Loucy (cell line): ENCODE measurements around the gene KCND2.

Source experiments
- H2AFZ ChIP-seq: fragments of 200-600 bp; sonication (generic); 2 replicates; pipeline ENCODE4 v1.6.0; 2016; ENCODE audit warnings: antibody characterized with exemption, mild to moderate bottlenecking, low read length, moderate library complexity
- H3F3A ChIP-seq: fragments of 200-600 bp; 2 replicates; pipeline ENCODE4 v1.6.0; 2016; ENCODE audit warnings: antibody characterized with exemption, low read depth, mild to moderate bottlenecking
- H3K27me3 ChIP-seq: fragments of 200-600 bp; sonication (generic); 2 replicates; pipeline ENCODE4 v1.6.1; 2014; ENCODE audit warnings: low read length, mild to moderate bottlenecking; ENCODE audit not compliant: insufficient read depth, poor library complexity, severe bottlenecking
- H3K36me3 ChIP-seq: fragments of 200-600 bp; sonication (generic); 2 replicates; pipeline ENCODE4 v1.6.1; 2016; ENCODE audit warnings: low read length; ENCODE audit not compliant: insufficient read depth
- H3K4me1 ChIP-seq: fragments of 200-600 bp; sonication (generic); 2 replicates; pipeline ENCODE4 v1.5.1; 2014; ENCODE audit warnings: low read length, mild to moderate bottlenecking; ENCODE audit not compliant: insufficient read depth, poor library complexity, severe bottlenecking
- H3K4me2 ChIP-seq: fragments of 200-600 bp; sonication (generic); 2 replicates; pipeline ENCODE4 v1.6.0; 2014; ENCODE audit warnings: antibody characterized with exemption, low read length, low read depth, mild to moderate bottlenecking; ENCODE audit not compliant: poor library complexity, severe bottlenecking
- H3K4me3 ChIP-seq: fragments of 200-600 bp; sonication (generic); 2 replicates; pipeline ENCODE4 v1.5.1; 2014; ENCODE audit warnings: low read length, mild to moderate bottlenecking, mixed read lengths; ENCODE audit not compliant: poor library complexity, severe bottlenecking
- H3K79me2 ChIP-seq: fragments of 200-600 bp; sonication (generic); 2 replicates; pipeline ENCODE4 v1.6.1; 2014; ENCODE audit warnings: low read length; ENCODE audit not compliant: insufficient read depth
- H3K9ac ChIP-seq: fragments of 200-600 bp; sonication (generic); 2 replicates; pipeline ENCODE4 v1.6.0; 2014; ENCODE audit warnings: mild to moderate bottlenecking, low read depth, low read length, moderate library complexity; ENCODE audit not compliant: poor library complexity, severe bottlenecking
- H3K9me2 ChIP-seq: fragments of 200-600 bp; sonication (generic); replicated peaks from 2 replicates; pipeline ENCODE4 v1.6.1; 2016; ENCODE audit warnings: low read depth, low read length, mixed read lengths
- H3K9me3 ChIP-seq: fragments of 200-600 bp; sonication (generic); 2 replicates; pipeline ENCODE4 v1.6.1; 2014; ENCODE audit warnings: mild to moderate bottlenecking, antibody characterized with exemption, low read length, low read depth; ENCODE audit not compliant: insufficient read depth
- H4K20me1 ChIP-seq: fragments of 200-600 bp; sonication (generic); 2 replicates; pipeline ENCODE4 v1.6.0; 2014; ENCODE audit warnings: antibody characterized with exemption, low read length, mild to moderate bottlenecking; ENCODE audit not compliant: insufficient read depth, poor library complexity, severe bottlenecking
- CTCF ChIP-seq: fragments of 200-600 bp; sonication (generic); conservative IDR thresholded peaks from 2 replicates; pipeline ENCODE4 v1.5.1; 2014; ENCODE audit warnings: mild to moderate bottlenecking, antibody characterized with exemption, low read length
- EZH2phosphoT487 ChIP-seq: fragments of 200-600 bp; IDR thresholded peaks from 2 replicates; pipeline ENCODE4 v1.6.1; 2018; ENCODE audit warnings: antibody characterized with exemption, mild to moderate bottlenecking, moderate library complexity, borderline replicate concordance

Gene KCND2

DNA sequence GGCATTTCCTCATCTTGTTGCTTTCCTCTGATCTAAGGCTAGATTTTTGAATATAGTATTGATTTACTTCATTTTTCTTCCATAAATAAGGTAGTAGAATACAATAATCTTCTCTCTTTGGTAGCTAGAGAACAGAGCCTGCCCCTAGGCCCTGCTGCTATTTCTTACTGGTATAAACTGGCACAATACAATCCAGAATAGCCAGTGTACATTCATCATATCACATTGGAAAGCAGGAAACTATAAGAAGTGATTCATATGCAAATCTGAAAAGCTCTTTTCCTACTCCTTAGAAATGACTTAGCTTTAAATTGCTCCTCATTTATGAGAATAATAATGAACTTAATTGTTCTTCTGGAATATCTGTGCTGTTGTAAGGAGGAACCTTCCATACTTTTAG is 100.2 kb downstream of the KCND2 start:
- no peaks in the 10 kb centered on the region for H4K20me1 ChIP-seq
- H3K4me3 ChIP-seq, result no peak overlapping the region
- no peaks in the 10 kb centered on the region for H3K9me3 ChIP-seq
- no peak overlapping the region for H3K9ac ChIP-seq
- TF ChIP-seq CTCF (no peak), EZH2phosphoT487 (no peak)
- H3K79me2 ChIP-seq, result no peaks in the 10 kb centered on the region
- H3K4me1 ChIP-seq, result no peaks in the 10 kb centered on the region
- H2AFZ ChIP-seq, result no peak overlapping the region
- no peaks in the 10 kb centered on the region for H3K36me3 ChIP-seq
- H3K9me2 ChIP-seq, result no peaks in the 10 kb centered on the region
- no peaks in the 10 kb centered on the region for H3K27me3 ChIP-seq
- no peak overlapping the region for H3K4me2 ChIP-seq
- no peaks in the 10 kb centered on the region for H3F3A ChIP-seq

DNA sequence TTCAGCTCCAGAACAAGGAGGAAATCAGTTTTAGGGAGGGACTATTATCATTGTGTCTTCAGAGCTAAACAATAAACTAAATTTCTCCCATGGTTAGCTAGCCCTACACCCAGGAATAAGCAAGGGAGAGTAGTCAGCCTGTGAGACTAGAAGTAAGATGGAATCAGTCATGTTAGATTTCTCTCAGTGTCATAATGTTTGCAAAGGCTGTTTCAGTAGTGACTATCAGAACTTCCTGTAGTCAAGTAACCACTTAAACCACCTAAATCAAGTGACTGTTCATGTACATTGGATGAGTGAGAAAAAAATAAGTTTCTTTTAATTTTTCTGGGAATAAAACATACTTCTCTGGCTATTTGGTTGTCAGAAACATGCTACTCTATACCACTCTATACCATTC is 121.6 kb downstream of the KCND2 start:
- TF ChIP-seq CTCF, result no peak
- TF ChIP-seq EZH2phosphoT487, result no peak
- no peaks in the 10 kb centered on the region for H3K36me3 ChIP-seq
- no peaks in the 10 kb centered on the region for H4K20me1 ChIP-seq
- no peaks in the 10 kb centered on the region for H3F3A ChIP-seq
- no peak overlapping the region for H3K4me2 ChIP-seq
- H3K9me2 ChIP-seq, result no peaks in the 10 kb centered on the region
- no peak overlapping the region for H3K4me3 ChIP-seq
- no peak overlapping the region for H3K9ac ChIP-seq
- no peak overlapping the region for H2AFZ ChIP-seq
- no peaks in the 10 kb centered on the region for H3K4me1 ChIP-seq
- no peaks in the 10 kb centered on the region for H3K9me3 ChIP-seq
- H3K27me3 ChIP-seq, result no peaks in the 10 kb centered on the region
- no peaks in the 10 kb centered on the region for H3K79me2 ChIP-seq

GRCh38 chr7:120395526-120396019 is 122.6 kb downstream of the KCND2 start:
- H3K4me3 ChIP-seq, result no peak overlapping the region
- H4K20me1 ChIP-seq, result no peaks in the 10 kb centered on the region
- no peaks in the 10 kb centered on the region for H3K4me1 ChIP-seq
- H3K27me3 ChIP-seq, result no peaks in the 10 kb centered on the region
- H3F3A ChIP-seq, result no peaks in the 10 kb centered on the region
- no peaks in the 10 kb centered on the region for H3K9me3 ChIP-seq
- no peak overlapping the region for H3K4me2 ChIP-seq
- H2AFZ ChIP-seq, result no peak overlapping the region
- no peaks in the 10 kb centered on the region for H3K36me3 ChIP-seq
- no peaks in the 10 kb centered on the region for H3K79me2 ChIP-seq
- TF ChIP-seq CTCF (no peak), EZH2phosphoT487 (no peak)
- no peak overlapping the region for H3K9ac ChIP-seq
- no peaks in the 10 kb centered on the region for H3K9me2 ChIP-seq
